Smooth muscle cell (in vitro differentiated cells): Measurements from ENCODE around the gene SLC33A1. TPM values are rescaled to one million over a fixed set of nuclear protein-coding genes. Genes with fewer than 3 reads are reported as not detected.

Experiments
- DNase-seq: peaks from one replicate; lab custom pipeline; 2025; ENCODE audit not compliant: unreplicated experiment; lab: John Stamatoyannopoulos, UW
- H2AFZ ChIP-seq: fragments of 200-600 bp; sonication (generic); 2 replicates; pipeline ENCODE4 v1.6.0; 2016; ENCODE audit warnings: antibody characterized with exemption, low read depth, mild to moderate bottlenecking
- H3F3A ChIP-seq: fragments of 200-600 bp; sonication (generic); 2 replicates; pipeline ENCODE4 v1.6.0; 2017; ENCODE audit warnings: antibody characterized with exemption, low read depth
- H3K27ac ChIP-seq: fragments of 200-600 bp; sonication (generic); 2 replicates; pipeline ENCODE4 v1.5.1; 2016; ENCODE audit warnings: low read depth, mild to moderate bottlenecking
- H3K27me3 ChIP-seq: fragments of 200-600 bp; sonication (generic); 2 replicates; pipeline ENCODE4 v1.6.1; 2016; ENCODE audit warnings: low read depth, mild to moderate bottlenecking
- H3K36me3 ChIP-seq: fragments of 200-600 bp; sonication (generic); 2 replicates; pipeline ENCODE4 v1.5.1; 2016; ENCODE audit warnings: low read depth
- H3K4me1 ChIP-seq: fragments of 200-600 bp; sonication (generic); 2 replicates; pipeline ENCODE4 v1.5.1; 2016; ENCODE audit warnings: low read depth
- H3K4me2 ChIP-seq: fragments of 200-600 bp; sonication (generic); 2 replicates; pipeline ENCODE4 v1.6.0; 2016; ENCODE audit warnings: mild to moderate bottlenecking
- H3K4me3 ChIP-seq: fragments of 200-600 bp; sonication (generic); 2 replicates; pipeline ENCODE4 v1.5.1; 2016; ENCODE audit warnings: mild to moderate bottlenecking
- H3K79me2 ChIP-seq: fragments of 200-600 bp; sonication (generic); 2 replicates; pipeline ENCODE4 v1.6.0; 2016; ENCODE audit warnings: low read depth, mild to moderate bottlenecking
- H3K9ac ChIP-seq: fragments of 200-600 bp; sonication (generic); 2 replicates; pipeline ENCODE4 v1.6.0; 2016; ENCODE audit warnings: low read depth
- H3K9me3 ChIP-seq: fragments of 200-600 bp; sonication (generic); replicated peaks from 2 replicates; pipeline ENCODE4 v1.5.1; 2016; ENCODE audit warnings: low read depth
- H4K20me1 ChIP-seq: fragments of 200-600 bp; sonication (generic); 2 replicates; pipeline ENCODE4 v1.6.0; 2016; ENCODE audit warnings: low read depth
- WGBS: methylation state at CpG from one replicate; pipeline ENCODE4 v1.1.7; 2016; ENCODE audit warnings: low lambda C conversion rate; 5-methylcytosine and 5-hydroxymethylcytosine counted together
- polyA plus RNA-seq: library from polyadenylated mRNA; unstranded; fragments of >200 nt; fragmentation: Nextera tagmentation; extraction: Ambion mirVana; gene quantifications from 2 replicates; pipeline ENCODE4 v1.2.1, GENCODE V29; 2016
- total RNA-seq: library from RNA; depleted of rRNA; stranded (reverse); fragments of >200 nt; gene quantifications from 2 replicates; pipeline ENCODE4 v1.2.3, GENCODE V29; 2014
- TF ChIP-seq, protein P1 (sequence below): fragments of 200-600 bp; sonication (generic); IDR thresholded peaks from 2 replicates; pipeline ENCODE4 v1.5.1; 2017; ENCODE audit warnings: borderline replicate concordance, mild to moderate bottlenecking, antibody characterized with exemption; ENCODE audit not compliant: insufficient read depth, poor library complexity, severe bottlenecking

The SLC33A1 gene
- total RNA-seq (34.9 and 44.3 TPM in 2 replicates), polyA plus RNA-seq (16.4 and 17.5 TPM in 2 replicates)

DNA sequence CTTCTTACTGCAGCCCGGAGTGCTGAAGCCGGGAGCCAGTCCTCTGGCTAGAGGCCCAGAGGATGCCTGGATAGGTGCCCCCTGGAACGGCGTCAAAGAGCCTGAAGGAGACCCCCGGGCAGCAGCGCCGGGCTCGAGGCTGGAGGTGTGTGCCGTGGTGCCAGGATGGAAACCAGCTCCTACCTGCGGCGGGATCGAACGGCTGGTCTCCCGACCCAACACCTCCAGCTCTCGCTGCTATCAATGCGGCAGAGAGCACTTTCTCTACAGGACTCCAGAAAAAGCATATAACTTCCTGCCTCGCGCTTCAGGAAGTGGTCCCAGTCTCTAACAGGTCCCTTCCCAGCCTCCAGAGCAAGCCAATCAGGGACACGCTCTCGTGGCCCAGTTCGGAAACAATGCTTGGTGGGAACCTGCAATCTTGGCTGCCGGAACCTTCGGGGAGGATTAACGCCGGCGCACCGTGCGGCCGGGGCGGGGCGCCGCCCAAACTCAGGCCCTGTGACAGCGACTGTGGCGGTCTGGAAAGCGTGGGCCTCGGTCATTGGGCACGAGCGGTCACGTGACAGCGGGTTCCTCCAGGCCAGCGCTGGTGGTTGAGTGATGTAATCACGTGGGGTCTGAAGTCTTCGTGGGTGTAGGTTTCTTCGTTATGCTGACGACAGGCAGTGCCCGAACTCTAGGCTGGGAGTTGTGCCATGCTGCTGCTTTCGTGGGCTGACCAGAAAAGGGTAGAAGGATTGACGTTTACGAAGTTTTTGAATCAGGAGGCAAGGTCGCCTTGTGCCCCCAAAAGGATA lies at the start of gene SLC33A1:
TSS of gene SLC33A1 (minus strand) at position 287 of the 800 bp plus-strand sequence. CDS start 430 bp downstream, outside the sequence.
- Histone ChIP-seq H3K79me2 (peaks cover 42% of the 10 kb centered on the region), H3F3A (no peaks in the 10 kb centered on the region), H3K36me3 (peaks cover under 1% of the 10 kb centered on the region), H3K9me3 (no peaks in the 10 kb centered on the region), H3K27ac (peak within 1 kb of the TSS; percentile 91), H4K20me1 (peaks cover 40% of the 10 kb centered on the region), H3K27me3 (no peaks in the 10 kb centered on the region), H3K4me3 (peak within 1 kb of the TSS; percentile 74), H3K9ac (peak within 1 kb of the TSS; percentile 74), H2AFZ (peak within 1 kb of the TSS; percentile 92), H3K4me1 (peaks cover 24% of the 10 kb centered on the region), H3K4me2 (peak within 1 kb of the TSS; percentile 96)
- TF ChIP-seq, protein P1, sequence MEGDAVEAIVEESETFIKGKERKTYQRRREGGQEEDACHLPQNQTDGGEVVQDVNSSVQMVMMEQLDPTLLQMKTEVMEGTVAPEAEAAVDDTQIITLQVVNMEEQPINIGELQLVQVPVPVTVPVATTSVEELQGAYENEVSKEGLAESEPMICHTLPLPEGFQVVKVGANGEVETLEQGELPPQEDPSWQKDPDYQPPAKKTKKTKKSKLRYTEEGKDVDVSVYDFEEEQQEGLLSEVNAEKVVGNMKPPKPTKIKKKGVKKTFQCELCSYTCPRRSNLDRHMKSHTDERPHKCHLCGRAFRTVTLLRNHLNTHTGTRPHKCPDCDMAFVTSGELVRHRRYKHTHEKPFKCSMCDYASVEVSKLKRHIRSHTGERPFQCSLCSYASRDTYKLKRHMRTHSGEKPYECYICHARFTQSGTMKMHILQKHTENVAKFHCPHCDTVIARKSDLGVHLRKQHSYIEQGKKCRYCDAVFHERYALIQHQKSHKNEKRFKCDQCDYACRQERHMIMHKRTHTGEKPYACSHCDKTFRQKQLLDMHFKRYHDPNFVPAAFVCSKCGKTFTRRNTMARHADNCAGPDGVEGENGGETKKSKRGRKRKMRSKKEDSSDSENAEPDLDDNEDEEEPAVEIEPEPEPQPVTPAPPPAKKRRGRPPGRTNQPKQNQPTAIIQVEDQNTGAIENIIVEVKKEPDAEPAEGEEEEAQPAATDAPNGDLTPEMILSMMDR: no peak
- WGBS: under 1% methylated on average over 45 of the region's 50 CpGs
- DNase-seq: peak; percentile 88

DNA sequence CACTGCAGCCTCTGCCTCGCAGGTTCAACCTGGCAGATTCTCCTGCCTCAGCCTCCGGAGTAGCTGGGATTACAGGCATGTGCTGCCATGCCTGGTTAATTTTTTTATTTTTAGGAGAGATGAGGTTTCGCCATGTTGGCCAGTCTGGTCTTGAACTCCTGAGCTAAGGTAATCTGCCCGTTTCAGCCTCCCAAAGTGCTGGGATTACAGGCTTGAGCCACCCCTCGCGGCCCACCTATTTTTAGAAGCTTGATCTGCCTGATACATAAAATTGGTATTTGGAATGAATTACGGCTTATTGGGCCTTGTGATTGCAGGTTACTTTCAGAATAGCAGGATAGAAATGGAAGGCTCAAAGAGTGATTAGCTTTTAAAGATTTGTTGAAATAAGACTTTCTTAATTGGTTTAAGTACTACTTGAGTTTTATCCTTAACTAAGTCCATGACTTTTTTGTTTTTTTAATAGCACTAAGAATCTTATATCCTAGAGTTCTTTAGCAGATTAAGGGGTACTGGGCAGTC lies 41.2 kb upstream of the SLC33A1 start:
- peaks cover 33% of the 10 kb centered on the region for H4K20me1 ChIP-seq
- no peak for DNase-seq
- no peaks in the 10 kb centered on the region for H3K4me1 ChIP-seq
- peaks cover 40% of the 10 kb centered on the region for H3K79me2 ChIP-seq
- no peak overlapping the region for H3K9ac ChIP-seq
- 97% methylated on average over 7 of the region's 7 CpGs for WGBS
- H3K36me3 ChIP-seq: peaks cover 18% of the 10 kb centered on the region
- no peaks in the 10 kb centered on the region for H3K9me3 ChIP-seq
- no peak overlapping the region for H2AFZ ChIP-seq
- H3F3A ChIP-seq: no peaks in the 10 kb centered on the region
- no peak overlapping the region for H3K4me2 ChIP-seq
- no peaks in the 10 kb centered on the region for H3K27me3 ChIP-seq
- H3K4me3 ChIP-seq: no peak overlapping the region
- TF ChIP-seq, protein P1: no peak
- no peak overlapping the region for H3K27ac ChIP-seq

DNA sequence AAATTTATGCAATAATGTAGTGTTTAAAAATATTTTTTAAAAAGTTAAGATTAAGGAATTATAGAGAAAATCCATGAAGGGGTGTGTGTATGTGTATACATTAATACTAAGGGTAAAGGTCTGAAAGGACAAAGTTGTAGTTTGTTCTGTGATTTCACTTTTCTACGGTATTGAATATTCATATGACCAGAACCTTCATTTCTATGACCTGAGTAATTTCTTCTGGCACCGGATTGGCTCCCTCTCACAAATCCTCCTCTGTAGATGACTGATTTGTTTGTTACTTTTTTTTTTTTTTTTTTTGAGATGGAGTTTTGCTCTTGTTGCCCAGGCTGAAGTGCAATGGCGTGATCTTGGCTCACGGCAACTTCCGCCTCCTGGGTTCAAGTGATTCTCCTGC lies 37.1 kb upstream of the SLC33A1 start:
- H3K36me3 ChIP-seq: no peaks in the 10 kb centered on the region
- no peaks in the 10 kb centered on the region for H3F3A ChIP-seq
- H3K4me1 ChIP-seq: no peaks in the 10 kb centered on the region
- H3K79me2 ChIP-seq: peaks cover 77% of the 10 kb centered on the region
- no peak overlapping the region for H3K4me3 ChIP-seq
- H3K9me3 ChIP-seq: no peaks in the 10 kb centered on the region
- WGBS: 97% methylated on average over 5 of the region's 5 CpGs
- H3K9ac ChIP-seq: no peak overlapping the region
- H2AFZ ChIP-seq: no peak overlapping the region
- H3K27me3 ChIP-seq: no peaks in the 10 kb centered on the region
- H3K27ac ChIP-seq: no peak overlapping the region
- no peak for DNase-seq
- no peak overlapping the region for H3K4me2 ChIP-seq
- TF ChIP-seq, protein P1: no peak
- H4K20me1 ChIP-seq: peaks cover 73% of the 10 kb centered on the region
